Suprapubic skin (tissue), 4 donors: Measurements from ENCODE around the gene AKT1S1.

Experiments used
- CTCF ChIP-seq, 2 donors: fragments of 200-600 bp in 1 of 2; fragments of 450-650 bp in 1 of 2; sonication (generic) in 1 of 2; IDR thresholded peaks; one replicate each; pipeline ENCODE4 v1.5.1; 2016 to 2019; ENCODE audit warnings: antibody characterized with exemption in 2 of 2, mild to moderate bottlenecking in 1 of 2, moderate library complexity in 1 of 2
- EP300 ChIP-seq: sonication (generic); formaldehyde crosslinking; IDR thresholded peaks from one replicate; pipeline ENCODE4 v1.6.1; 2017; ENCODE audit warnings: antibody characterized with exemption
- POLR2A ChIP-seq, 2 donors: fragments of 450-650 bp; IDR thresholded peaks; one replicate each; pipeline ENCODE4 v1.6.1; 2017; ENCODE audit warnings: antibody characterized with exemption in 2 of 2, mild to moderate bottlenecking in 2 of 2, moderate library complexity in 2 of 2
- POLR2AphosphoS5 ChIP-seq, 3 donors: sonication (generic); formaldehyde crosslinking; IDR thresholded peaks; one replicate each; pipeline ENCODE4 v1.6.1; 2017; ENCODE audit warnings: antibody characterized with exemption in 3 of 3

- no peak for TF ChIP-seq POLR2A (IDR thresholded peaks at IDR 0.05)
- TF ChIP-seq CTCF (IDR thresholded peaks at IDR 0.05): no peak
- no peak for TF ChIP-seq POLR2AphosphoS5 (IDR thresholded peaks at IDR 0.05)
- TF ChIP-seq EP300: no peak
These were observed 23.2 kb downstream of the AKT1S1 start for GRCh38 chr19:49853852-49854377.
